SKM-1 (cell line): ENCODE results near the gene MBLAC1.
A peak's percentile ranks its signal among the peaks of the same experiment; 100 is the strongest.

ENCODE experiments used
- DNase-seq: peaks from one replicate; lab custom pipeline; 2025; ENCODE audit not compliant: unreplicated experiment; lab: John Stamatoyannopoulos, UW

MBLAC1 gene

DNA sequence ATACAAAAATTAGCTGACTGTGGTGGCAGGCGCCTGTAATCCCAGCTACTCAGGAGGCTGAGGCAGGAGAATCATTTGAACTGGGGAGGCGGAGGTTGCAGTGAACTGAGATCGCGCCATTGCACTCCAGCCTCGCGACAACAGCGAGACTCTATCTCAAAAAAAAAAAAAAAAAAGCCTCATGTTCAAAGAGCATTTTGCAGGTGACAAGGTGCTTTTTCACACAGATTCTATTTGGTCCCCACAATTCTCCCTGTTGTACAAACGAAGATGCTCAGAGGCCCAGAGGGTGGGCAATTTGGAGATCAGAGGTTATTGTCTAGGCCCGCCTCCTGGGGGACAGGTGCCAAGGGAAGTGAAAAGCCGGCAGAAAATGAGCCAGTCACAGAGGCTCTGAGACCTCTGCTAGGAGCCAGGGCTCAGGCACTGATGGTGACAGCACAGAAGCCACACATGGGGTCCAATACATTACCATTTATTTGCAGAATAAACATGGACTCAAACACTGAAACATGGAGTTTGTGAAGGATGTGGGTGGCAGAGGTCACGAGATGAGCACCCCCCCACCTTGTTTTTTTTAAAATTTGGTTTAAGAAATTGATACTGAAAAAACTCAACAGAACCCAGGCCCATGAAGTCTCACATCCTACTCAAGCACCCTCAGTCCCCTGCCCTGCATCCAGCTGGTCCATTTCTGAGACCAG is 42.5 kb downstream of the MBLAC1 start:
- DNase-seq: no peak

DNA sequence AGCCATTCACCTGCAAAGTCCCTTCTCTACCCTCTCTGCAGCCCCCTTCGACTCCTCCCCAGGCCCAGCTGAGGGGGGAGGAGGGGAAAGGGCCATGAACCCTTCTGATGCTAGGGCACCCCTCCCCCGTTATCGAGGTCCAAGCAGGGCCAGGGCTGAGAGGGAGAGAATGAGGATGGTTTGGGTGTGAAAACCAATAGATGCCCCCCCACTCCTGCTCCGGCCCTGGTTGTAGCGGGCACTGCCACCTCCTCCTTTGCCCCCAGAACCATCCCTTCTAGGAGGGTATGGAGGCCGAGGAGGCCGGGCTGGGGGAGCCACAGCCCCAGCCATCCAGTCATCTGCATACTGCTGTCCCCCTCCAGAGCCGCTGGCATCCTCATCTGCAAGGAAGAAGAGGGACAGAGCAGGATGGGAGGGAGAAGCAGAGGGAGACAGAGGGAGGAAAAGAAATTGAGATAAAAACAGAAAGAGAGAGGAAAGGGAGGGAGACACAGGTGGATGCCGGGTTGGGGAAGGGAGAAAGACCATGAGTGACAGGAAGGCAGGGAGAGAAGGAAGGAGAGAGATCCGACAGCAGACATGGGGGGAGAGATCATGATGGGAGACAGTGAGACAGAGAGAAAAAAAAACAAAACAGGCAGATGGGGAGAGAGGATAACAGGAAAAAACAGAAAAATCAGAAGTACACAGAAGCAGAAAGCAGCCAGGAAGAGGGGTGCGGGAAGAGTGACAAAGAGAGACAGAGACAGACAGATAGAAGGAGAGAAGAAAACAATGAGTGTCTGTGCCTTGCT is 43.5 kb downstream of the MBLAC1 start:
- DNase-seq: no peak

DNA sequence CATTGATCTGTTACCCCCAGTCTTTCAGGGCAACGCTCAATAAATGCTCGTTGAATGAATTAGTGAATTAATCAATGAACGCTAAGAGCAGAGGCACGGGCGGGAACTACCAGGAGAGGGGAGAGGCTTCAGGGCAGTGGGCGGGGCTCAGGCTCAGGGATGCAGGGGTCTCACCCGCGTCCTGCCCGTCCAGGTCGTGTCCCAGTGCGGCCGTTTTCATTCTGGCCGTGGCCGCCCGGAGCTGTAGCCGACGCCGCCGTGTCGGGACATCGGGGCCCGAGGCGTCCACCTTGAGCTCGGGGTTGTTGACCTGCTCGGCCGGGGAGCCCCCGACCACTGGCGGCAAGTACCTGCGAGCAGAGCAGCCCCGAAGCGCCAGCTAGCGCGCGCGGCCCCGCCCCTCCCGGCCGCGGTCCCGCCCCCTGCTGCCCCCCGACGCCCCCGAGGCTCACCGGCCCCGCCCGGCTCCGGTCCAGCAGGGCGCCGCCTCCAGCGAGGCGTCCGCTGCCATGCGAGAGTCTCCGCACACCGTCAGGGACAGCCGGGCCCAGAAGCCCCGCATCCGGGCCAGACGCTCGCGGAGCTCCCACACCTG is 44.4 kb downstream of the MBLAC1 start:
- no peak for DNase-seq

DNA sequence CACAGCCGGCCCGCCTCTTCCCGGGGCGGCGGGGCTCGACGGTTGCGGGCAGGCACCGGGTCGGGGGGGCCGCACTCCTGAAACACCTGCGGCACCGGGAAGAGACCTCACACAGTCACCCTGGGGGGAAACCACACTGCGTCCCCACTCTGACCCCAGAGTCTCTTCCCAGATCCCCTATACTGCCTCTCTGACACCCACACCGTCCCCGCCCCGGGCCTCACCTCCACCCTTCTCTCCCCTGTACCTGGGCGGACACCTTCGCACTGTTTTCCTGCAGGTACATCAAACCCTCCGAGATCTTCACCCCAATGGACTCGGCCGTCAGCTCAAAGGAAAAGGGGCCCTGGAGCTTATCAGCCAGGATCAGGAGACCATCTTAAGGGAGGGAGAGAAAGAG is 45.1 kb downstream of the MBLAC1 start:
- no peak for DNase-seq

DNA sequence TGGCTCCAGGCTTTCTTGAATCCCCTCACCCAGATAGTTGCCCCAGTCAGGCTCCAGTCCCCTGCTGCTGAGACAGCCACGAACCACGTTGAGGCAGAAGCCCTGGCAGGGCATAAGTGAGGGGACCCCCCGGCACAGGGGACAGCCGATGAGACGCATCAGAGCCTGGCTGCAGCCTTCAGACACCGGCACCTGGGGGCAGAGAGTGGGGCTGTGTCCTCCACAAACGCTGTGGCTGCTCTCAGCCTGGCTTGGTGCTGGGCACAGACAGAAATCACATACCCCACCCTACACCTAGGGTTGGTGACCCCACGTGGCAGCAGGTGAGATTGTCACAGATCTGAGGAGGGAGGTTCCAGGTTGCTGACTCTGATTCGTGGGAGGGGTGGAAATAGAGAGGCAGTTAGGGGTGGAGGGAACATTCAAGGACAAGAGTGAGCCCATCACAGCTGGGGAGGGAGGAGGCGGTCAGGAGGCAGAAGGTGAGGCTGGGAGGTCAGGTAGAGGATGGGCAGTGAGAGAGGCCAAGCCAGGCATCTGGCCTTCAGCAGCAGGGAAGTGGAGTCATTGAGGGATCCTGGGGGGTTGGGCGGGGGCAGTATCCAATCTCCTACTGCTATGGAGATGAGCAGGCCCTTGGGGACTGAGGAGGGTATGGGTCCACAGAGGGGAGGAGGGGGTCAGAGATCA is 47.2 kb downstream of the MBLAC1 start:
- no peak for DNase-seq

DNA sequence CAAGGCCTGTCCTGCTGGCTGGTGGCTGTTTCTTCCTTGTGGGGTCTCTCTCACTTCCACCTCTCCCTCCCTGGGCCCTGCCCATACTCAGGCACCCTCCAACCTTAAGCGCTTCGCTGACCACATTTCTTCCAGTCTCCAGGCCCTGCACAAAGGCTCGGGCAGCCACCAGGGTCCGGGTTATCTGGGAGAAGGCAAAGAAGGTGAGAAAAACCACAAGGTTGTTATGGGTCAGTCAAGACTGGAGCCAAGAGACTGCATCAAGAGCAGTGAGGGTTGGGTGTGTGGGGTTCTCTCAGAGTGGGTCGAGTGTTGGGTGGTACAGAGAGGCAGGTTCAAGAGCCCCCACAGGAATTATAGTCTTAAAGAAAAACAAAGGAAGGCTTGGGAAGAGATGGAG is 47.8 kb downstream of the MBLAC1 start:
- no peak for DNase-seq

DNA sequence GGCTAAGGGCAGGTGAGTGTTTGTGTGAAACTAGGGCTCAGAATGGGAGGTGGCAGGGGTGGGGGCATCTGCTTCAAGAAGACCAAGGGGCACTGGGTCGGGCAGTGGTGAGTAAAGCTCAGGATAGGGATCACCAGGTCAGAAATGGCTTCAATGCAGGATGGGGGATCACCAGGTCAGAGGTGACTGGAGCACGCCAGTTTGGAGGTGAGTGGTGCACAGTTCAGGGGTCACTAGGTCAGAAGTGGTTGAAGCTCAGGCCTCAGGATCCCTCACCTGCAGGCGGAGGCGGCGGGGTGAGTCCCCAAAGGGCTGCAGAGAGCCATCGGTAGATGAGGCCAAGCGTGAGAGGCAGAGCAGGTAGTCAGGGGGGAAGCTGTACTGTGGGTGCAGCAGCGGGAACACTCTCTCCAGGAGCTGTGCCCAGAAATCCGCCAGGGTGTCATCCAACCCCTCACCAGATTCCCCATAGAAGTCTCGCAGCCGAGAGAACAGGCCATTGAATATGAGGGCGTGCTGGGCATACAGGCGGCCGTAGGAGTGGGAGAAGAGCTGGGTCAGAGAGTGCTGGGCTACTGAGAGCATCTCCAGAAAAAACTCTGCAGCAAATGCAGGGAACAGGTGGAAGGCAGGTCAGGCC is 48.6 kb downstream of the MBLAC1 start:
- DNase-seq: no peak

DNA sequence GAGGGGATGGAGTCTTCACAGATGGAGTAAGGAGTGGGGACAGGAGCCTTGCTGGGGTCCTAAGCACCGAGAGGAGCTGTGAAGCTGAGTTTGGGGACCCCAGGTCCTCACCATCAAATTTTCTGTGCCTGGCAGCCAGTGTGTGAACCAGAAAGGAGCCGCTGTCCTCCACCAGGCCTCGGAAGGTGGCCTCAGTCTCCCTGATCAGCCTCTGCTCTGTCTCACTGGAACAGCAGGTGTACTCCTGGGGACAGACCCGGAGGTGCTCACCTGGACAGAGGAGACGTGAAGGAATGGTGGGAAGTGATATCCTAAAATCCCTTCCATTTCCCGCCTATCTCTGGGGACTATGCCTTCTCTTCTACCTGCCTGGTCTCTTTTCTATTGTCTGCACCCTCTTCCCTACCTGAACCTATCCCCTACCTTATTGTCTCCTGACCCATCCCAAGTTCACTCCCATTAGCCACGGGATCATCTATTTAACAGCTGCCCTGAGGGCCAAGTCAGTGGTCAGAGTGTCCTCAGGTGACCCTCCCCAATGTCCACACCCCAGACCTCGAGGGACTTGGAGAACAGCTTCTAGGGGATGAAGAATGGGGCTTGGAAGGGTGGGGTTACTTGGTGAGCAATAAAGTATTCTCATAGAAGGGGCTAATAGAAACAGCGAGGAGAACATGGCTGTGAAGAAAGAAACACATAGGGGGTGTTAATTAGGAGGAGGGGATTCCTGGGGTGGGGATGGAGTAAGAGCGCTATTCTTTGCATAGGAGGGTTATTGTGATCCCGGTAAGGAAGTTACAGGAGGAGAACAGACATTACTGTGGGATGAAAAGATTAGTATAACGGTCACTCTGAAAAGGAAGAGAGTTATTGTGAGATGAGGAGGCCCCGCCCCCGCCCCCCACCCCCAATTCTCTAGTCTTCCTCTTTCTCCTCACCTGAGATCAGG is 49.6 kb downstream of the MBLAC1 start:
- DNase-seq: no peak

DNA sequence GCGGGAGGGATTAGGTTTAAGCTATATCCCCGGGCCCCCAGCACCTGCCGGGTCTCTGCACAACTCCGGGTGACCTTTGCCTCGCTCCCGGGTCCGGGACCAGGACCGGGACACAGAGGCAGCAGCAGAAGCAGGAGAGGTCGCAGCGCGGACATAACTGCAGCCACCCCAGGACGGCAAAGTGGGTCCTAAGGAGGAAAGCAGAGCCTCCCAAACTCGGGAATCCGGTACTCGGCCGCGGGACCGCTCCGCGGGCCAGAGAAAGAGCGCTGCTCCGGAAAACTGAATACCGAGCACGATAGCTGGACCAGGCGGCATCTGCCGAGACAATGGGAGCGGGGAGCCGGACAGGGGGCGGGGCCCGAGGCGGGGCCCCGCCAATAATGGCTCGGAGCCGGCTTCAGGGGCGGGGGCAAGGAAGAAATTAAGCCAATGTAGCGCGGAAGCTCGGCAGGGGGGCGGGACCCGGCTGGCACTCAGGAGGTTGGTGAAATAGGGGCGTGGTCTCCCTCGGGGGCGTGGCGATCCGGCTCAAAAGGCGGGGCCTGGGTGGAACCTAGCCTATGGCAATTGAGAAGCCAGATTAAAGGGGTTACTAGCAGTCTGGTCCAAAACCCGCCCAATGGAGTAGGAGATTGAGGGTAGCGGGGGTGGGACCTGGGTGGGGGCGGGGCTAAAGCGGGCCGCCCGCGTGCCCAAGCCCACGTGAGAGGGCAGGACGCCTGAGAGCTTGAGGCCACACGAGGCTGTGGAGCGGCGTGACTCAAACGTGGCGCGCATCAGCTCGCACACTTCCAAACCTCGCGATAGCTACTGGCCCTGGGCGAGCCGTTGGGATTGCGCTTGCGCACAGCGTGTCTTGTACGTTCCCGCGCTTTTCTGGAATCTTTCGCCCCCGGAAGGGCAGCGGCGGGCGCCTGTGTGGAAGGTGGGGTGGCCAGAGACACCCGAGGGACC is 50.6 kb downstream of the MBLAC1 start, which contains the start of the genes GPC2 and STAG3:
GPC2 (minus strand) TSS at position 337 of the 957 bp plus-strand sequence; CDS start at position 155, 182 bp downstream.
STAG3 (plus strand) TSS at position 874 of the 957 bp plus-strand sequence. CDS start 2,639 bp downstream, outside the sequence.
- DNase-seq: peak; percentile 96
